Endometrium (tissue), 2 donors: ENCODE data around the gene SERPINB7.
A peak's percentile ranks its signal among the peaks of the same experiment; 100 is the strongest.

Experiments used
- FAIRE-seq: peaks from 2 replicates; lab custom pipeline; 2012; peaks lifted over from hg19 to GRCh38; lab: Jason Lieb, UNC
- donor health status: control.
- donor health status: control.

SERPINB7 gene

DNA sequence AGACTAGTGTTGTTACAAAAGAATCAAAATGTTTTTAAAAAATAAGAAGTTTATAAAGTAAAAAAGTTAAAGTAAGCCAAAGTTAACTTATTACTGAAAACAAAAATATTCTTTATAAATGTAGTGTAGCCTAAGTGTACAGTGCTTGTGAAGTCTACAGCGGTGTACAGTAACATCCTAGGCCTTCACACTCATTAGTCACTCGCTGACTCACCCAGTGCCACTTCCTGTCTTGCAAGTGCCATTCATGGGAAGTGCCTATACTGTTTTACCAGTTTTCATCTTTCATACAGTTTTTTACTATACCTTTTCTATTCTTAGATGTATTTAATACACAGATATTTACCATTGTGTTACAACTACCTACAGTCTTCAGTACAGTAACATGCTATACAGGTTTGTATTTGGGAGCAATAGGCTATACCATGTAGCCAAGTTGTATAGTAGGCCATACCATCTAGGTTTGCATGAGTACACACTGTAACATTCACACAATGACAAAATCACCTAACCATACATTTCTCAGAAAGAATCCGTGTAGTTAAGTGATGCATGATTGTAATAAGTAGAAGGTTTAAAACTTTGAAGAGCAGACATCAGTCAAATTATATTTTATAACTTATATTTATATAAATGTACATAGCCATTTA lies 13.4 kb downstream of the SERPINB7 start:
- FAIRE-seq = no peak

- FAIRE-seq = no peak
These were observed 14.1 kb downstream of the SERPINB7 start for GRCh38 chr18:63789327-63789726.

- no peak for FAIRE-seq
These were observed 20.4 kb downstream of the SERPINB7 start for GRCh38 chr18:63795606-63796005.

- FAIRE-seq = no peak
These were observed 24.0 kb downstream of the SERPINB7 start for GRCh38 chr18:63799189-63799588.

GRCh38 chr18:63801343-63801742 lies 26.1 kb downstream of the SERPINB7 start:
- FAIRE-seq = no peak

GRCh38 chr18:63808125-63808524 lies 32.9 kb downstream of the SERPINB7 start:
- no peak for FAIRE-seq

- no peak for FAIRE-seq
These were observed 42.3 kb downstream of the SERPINB7 start for GRCh38 chr18:63817441-63818051.

- FAIRE-seq = no peak
These were observed 43.0 kb downstream of the SERPINB7 start for GRCh38 chr18:63818212-63818611.

DNA sequence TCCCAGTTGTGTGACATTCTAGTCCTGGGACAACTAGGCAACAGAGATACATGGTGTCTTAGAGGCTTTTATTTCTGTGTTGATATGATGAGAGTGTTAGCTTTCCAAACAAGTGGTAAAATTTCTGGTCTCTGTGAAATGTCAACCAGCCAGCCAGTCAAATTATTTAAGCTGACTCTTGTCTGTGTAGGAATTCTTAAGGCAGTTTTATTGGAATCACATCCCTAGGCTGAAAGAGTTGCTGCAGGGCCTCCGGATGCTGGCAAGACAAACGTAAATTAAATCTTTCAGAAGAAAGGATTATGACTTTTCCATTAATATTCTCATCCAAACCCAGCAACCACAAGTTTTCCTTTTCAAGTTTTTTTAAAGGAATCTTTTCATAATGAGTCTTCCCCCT lies 44.6 kb downstream of the SERPINB7 start:
- FAIRE-seq = peak; percentile 62

- no peak for FAIRE-seq
These were observed 45.5 kb downstream of the SERPINB7 start for GRCh38 chr18:63820694-63821093.

- FAIRE-seq = no peak
These were observed 48.5 kb downstream of the SERPINB7 start for GRCh38 chr18:63823516-63824219.

DNA sequence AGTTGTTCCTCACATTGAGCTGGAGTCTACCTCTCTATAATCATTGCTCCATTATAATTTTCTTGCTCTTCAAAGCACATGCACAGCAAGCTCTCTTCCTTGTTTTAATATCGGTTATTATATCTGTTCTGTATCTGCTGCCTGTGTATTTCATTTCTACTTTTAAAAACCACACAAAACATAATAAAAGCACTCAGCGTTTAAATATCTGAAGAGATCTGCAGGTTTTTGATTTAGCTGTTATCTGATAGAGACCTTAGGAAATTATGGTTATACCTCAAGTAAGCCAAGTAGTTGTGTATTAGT lies 49.0 kb downstream of the SERPINB7 start:
- FAIRE-seq = no peak

- FAIRE-seq = no peak
These were observed 52.9 kb downstream of the SERPINB7 start for GRCh38 chr18:63828120-63828519.

GRCh38 chr18:63828656-63829055 lies 53.4 kb downstream of the SERPINB7 start:
- no peak for FAIRE-seq

- FAIRE-seq = no peak
These were observed 54.7 kb downstream of the SERPINB7 start for GRCh38 chr18:63829886-63830285.

- no peak for FAIRE-seq
These were observed 56.0 kb downstream of the SERPINB7 start for GRCh38 chr18:63831080-63831788.

- no peak for FAIRE-seq
These were observed 57.3 kb downstream of the SERPINB7 start for GRCh38 chr18:63832470-63832869.

DNA sequence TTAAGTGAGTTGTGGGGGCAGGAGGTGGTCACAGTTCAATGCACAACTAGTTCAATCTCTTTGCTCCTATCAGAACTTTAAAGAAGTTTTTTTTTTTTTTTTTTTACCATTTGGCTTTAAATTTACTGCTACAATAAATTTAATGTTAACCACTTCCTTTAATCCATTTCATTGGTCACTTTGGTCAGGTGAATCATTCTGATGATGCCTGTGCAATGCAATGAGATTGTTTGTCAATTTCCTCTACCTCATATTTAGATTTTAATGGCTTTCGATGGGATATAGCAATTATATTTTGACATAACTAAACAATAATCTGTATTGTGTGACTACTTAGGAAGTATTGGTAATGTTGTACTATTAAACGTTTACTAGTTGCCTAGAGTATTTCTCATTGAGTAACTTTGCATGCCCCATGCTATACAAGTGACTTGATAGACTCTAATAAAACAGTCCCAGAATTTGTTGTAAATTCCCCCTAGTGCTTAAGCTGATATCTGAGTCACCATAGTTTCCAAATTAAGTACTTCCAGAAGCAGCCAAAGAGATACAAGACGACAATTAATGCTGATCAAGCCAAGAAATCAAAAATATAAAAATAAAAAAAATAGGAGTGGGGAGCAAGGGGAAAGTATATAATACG lies 59.4 kb downstream of the SERPINB7 start:
- FAIRE-seq = no peak

GRCh38 chr18:63836456-63836855 lies 61.2 kb downstream of the SERPINB7 start:
- FAIRE-seq = no peak

DNA sequence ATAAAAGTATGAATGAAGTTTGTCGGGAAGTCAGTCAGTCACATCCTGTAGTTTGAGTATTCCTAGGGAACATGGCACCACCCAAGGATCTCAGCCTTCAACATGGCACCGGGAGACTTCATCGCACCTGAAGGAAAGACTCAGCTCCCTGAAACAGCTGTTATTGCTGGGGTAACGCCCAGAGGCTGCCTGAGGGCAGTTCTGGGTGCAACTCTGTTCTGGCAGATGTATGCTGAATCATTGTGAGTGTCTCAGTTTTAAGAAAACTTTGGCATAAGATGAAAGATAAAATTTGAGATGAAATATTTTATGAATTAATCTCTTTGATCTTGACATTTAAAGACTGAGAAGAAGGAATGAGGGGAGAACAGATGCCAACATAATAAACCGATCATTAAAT lies 62.4 kb downstream of the SERPINB7 start:
- no peak for FAIRE-seq

DNA sequence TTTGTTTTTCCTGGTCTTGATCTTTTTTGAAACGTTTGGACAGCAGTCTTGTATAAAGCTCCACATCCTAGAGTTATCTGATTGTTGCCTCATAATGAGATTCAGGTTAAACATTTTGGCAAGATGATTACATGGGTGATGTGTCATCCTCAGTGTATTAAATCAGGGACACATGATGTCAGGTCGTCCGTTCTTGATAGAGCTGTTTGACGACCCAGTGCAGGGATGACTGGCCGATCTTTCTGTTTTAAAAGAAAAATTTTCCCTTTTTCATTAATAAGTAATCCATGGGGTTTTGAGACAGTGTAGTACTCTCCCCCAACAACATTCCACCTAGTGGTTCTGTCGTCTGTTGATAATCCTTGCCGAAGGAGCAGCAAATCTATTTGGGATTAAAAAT lies 67.8 kb downstream of the SERPINB7 start:
- no peak for FAIRE-seq

DNA sequence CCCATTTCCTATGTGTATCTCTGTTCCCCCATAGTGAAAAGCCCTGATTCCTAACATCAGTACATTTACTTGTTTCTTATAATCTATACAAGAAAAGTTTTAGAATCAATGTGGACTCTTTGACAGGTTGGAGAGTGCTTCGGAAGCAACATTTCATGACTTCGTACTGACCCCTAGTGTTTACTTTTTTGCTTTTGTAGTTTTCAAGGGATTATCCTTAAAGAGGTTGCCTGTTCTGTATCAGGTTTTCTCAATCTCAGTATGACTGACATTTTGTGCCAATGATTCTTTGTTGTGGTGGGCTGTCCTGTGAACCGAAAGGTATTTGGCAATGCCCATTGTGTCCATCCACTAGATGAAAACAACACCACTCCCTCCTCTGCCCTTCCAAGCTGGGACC lies 69.0 kb downstream of the SERPINB7 start:
- FAIRE-seq = peak; percentile 78

DNA sequence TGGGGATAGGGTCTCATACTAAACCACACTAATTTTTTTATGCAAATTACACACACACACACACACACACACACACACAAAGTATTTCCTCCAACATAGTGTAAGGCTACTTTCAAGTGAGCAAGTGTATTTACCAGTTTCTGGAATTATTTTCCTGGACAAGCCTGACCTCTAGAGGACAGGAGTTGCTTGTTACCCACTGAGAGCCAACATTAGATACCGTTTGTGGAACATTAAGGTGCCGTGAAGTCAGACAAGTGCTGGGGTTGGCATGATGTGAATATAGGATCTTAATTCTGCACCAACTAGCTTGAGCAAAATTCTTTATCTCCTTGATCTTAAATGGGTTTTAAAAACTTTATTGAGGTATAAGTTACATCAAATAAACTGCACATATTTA lies 72.9 kb downstream of the SERPINB7 start:
- peak; percentile 18 for FAIRE-seq
